Measurements from ENCODE around the gene ABLIM1.

ABLIM1 gene

GRCh38 chr10:114694752-114695151, 36.7 kb upstream of the ABLIM1 start:
- no peak overlapping the region for H3K27ac ChIP-seq
- TF ChIP-seq CTCF (IDR thresholded peaks at IDR 0.05): peak; percentile 70
- TF ChIP-seq ZFX (IDR thresholded peaks at IDR 0.05; ENCODE audit: borderline replicate concordance): no peak

- TF ChIP-seq ZFX (IDR thresholded peaks at IDR 0.05; ENCODE audit: borderline replicate concordance): no peak
- no peak for TF ChIP-seq CTCF (IDR thresholded peaks at IDR 0.05)
- no peak overlapping the region for H3K27ac ChIP-seq
Observed at GRCh38 chr10:114694062-114694461, 36.0 kb upstream of the ABLIM1 start.

GRCh38 chr10:114691442-114691941, 33.4 kb upstream of the ABLIM1 start:
- no peak overlapping the region for H3K27ac ChIP-seq
- TF ChIP-seq CTCF (IDR thresholded peaks at IDR 0.05): no peak
- TF ChIP-seq ZFX (IDR thresholded peaks at IDR 0.05; ENCODE audit: borderline replicate concordance): no peak

- no peak for TF ChIP-seq CTCF (IDR thresholded peaks at IDR 0.05)
- no peak for TF ChIP-seq ZFX (IDR thresholded peaks at IDR 0.05; ENCODE audit: borderline replicate concordance)
- H3K27ac ChIP-seq: no peak overlapping the region
Observed at GRCh38 chr10:114688786-114689185, 30.7 kb upstream of the ABLIM1 start.

- no peak overlapping the region for H3K27ac ChIP-seq
- TF ChIP-seq CTCF (IDR thresholded peaks at IDR 0.05) (no peak), ZFX (IDR thresholded peaks at IDR 0.05; ENCODE audit: borderline replicate concordance) (no peak)
Observed at GRCh38 chr10:114687459-114687858, 29.4 kb upstream of the ABLIM1 start.

- TF ChIP-seq ZFX (IDR thresholded peaks at IDR 0.05; ENCODE audit: borderline replicate concordance) (no peak), CTCF (IDR thresholded peaks at IDR 0.05) (no peak)
- no peak overlapping the region for H3K27ac ChIP-seq
Observed at GRCh38 chr10:114686013-114686412, 27.9 kb upstream of the ABLIM1 start.

GRCh38 chr10:114685456-114685855, 27.4 kb upstream of the ABLIM1 start:
- peak overlapping the region; percentile 78 for H3K27ac ChIP-seq

More at GRCh38 chr10:114685456-114685855, 27.4 kb upstream of the ABLIM1 start:
- TF ChIP-seq ZFX (IDR thresholded peaks at IDR 0.05; ENCODE audit: borderline replicate concordance): no peak
- no peak for TF ChIP-seq CTCF (IDR thresholded peaks at IDR 0.05)

Data from 22Rv1 (cell line).